Measurements from ENCODE around the gene AOPEP.
A peak's percentile ranks its signal among the peaks of the same experiment; 100 is the strongest.

AOPEP gene

GRCh38 chr9:94945197-94946144 lies 219.0 kb downstream of the AOPEP start:
- Histone ChIP-seq H3K9me3 (ENCODE audit: control insufficient read depth in 5 of 5, low read length in 5 of 5) (no peaks in the 10 kb centered on the region), H3K27ac (ENCODE audit: low read depth, low read length) (peak overlapping the region; percentile 43), H3K27me3 (ENCODE audit: control insufficient read depth in 5 of 5, insufficient read depth in 4 of 5, low read length in 5 of 5) (no peaks in the 10 kb centered on the region), H3K9ac (ENCODE audit: low read length in 5 of 5) (no peak overlapping the region), H3K4me1 (ENCODE audit: control insufficient read depth in 5 of 5, insufficient read depth in 5 of 5, low read length in 5 of 5) (peaks cover 0 to 29% (median 6%) of the 10 kb centered on the region in 5 donors), H3K36me3 (ENCODE audit: control insufficient read depth in 5 of 5, insufficient read depth in 5 of 5, low read length in 5 of 5) (no peaks in the 10 kb centered on the region), H3K4me3 (ENCODE audit: low read depth in 1 of 5, low read length in 5 of 5) (no peak overlapping the region)

GRCh38 chr9:94946256-94946655 lies 219.8 kb downstream of the AOPEP start:
- peaks cover 0 to 29% (median 10%) of the 10 kb centered on the region in 5 donors for H3K4me1 ChIP-seq (ENCODE audit: control insufficient read depth in 5 of 5, insufficient read depth in 5 of 5, low read length in 5 of 5)
- H3K4me3 ChIP-seq (ENCODE audit: low read depth in 1 of 5, low read length in 5 of 5) = no peak overlapping the region
- no peaks in the 10 kb centered on the region for H3K9me3 ChIP-seq (ENCODE audit: control insufficient read depth in 5 of 5, low read length in 5 of 5)
- H3K36me3 ChIP-seq (ENCODE audit: control insufficient read depth in 5 of 5, insufficient read depth in 5 of 5, low read length in 5 of 5) = no peaks in the 10 kb centered on the region
- H3K27ac ChIP-seq (ENCODE audit: low read depth, low read length) = peak overlapping the region; percentile 43
- no peaks in the 10 kb centered on the region for H3K27me3 ChIP-seq (ENCODE audit: control insufficient read depth in 5 of 5, insufficient read depth in 4 of 5, low read length in 5 of 5)
- no peak overlapping the region for H3K9ac ChIP-seq (ENCODE audit: low read length in 5 of 5)

- no peaks in the 10 kb centered on the region for H3K27me3 ChIP-seq (ENCODE audit: control insufficient read depth in 5 of 5, insufficient read depth in 4 of 5, low read length in 5 of 5)
- H3K9ac ChIP-seq (ENCODE audit: low read length in 5 of 5) = no peak overlapping the region
- no peaks in the 10 kb centered on the region for H3K9me3 ChIP-seq (ENCODE audit: control insufficient read depth in 5 of 5, low read length in 5 of 5)
- H3K4me3 ChIP-seq (ENCODE audit: low read depth in 1 of 5, low read length in 5 of 5) = no peak overlapping the region
- H3K4me1 ChIP-seq (ENCODE audit: control insufficient read depth in 5 of 5, insufficient read depth in 5 of 5, low read length in 5 of 5) = peaks cover 0 to 47% (median 17%) of the 10 kb centered on the region in 5 donors
- no peak overlapping the region for H3K27ac ChIP-seq (ENCODE audit: low read depth, low read length)
- H3K36me3 ChIP-seq (ENCODE audit: control insufficient read depth in 5 of 5, insufficient read depth in 5 of 5, low read length in 5 of 5) = no peaks in the 10 kb centered on the region
Measured at GRCh38 chr9:94948567-94949235, 222.2 kb downstream of the AOPEP start.

GRCh38 chr9:94949370-94949769 lies 222.9 kb downstream of the AOPEP start:
- Histone ChIP-seq H3K27ac (ENCODE audit: low read depth, low read length) (no peak overlapping the region), H3K9ac (ENCODE audit: low read length in 5 of 5) (no peak overlapping the region), H3K9me3 (ENCODE audit: control insufficient read depth in 5 of 5, low read length in 5 of 5) (no peaks in the 10 kb centered on the region), H3K27me3 (ENCODE audit: control insufficient read depth in 5 of 5, insufficient read depth in 4 of 5, low read length in 5 of 5) (no peaks in the 10 kb centered on the region), H3K4me3 (ENCODE audit: low read depth in 1 of 5, low read length in 5 of 5) (no peak overlapping the region), H3K36me3 (ENCODE audit: control insufficient read depth in 5 of 5, insufficient read depth in 5 of 5, low read length in 5 of 5) (no peaks in the 10 kb centered on the region), H3K4me1 (ENCODE audit: control insufficient read depth in 5 of 5, insufficient read depth in 5 of 5, low read length in 5 of 5) (peaks cover 0 to 47% (median 17%) of the 10 kb centered on the region in 5 donors)

GRCh38 chr9:94950040-94950578 lies 223.6 kb downstream of the AOPEP start:
- Histone ChIP-seq H3K4me3 (ENCODE audit: low read depth in 1 of 5, low read length in 5 of 5) (no peak overlapping the region), H3K4me1 (ENCODE audit: control insufficient read depth in 5 of 5, insufficient read depth in 5 of 5, low read length in 5 of 5) (peaks cover 0 to 47% (median 17%) of the 10 kb centered on the region in 5 donors), H3K36me3 (ENCODE audit: control insufficient read depth in 5 of 5, insufficient read depth in 5 of 5, low read length in 5 of 5) (peaks cover 0 to under 1% (median 0%) of the 10 kb centered on the region in 5 donors), H3K27ac (ENCODE audit: low read depth, low read length) (no peak overlapping the region), H3K27me3 (ENCODE audit: control insufficient read depth in 5 of 5, insufficient read depth in 4 of 5, low read length in 5 of 5) (no peaks in the 10 kb centered on the region), H3K9me3 (ENCODE audit: control insufficient read depth in 5 of 5, low read length in 5 of 5) (no peaks in the 10 kb centered on the region), H3K9ac (ENCODE audit: low read length in 5 of 5) (no peak overlapping the region)

GRCh38 chr9:94950579-94951323 lies 224.3 kb downstream of the AOPEP start:
- no peaks in the 10 kb centered on the region for H3K27me3 ChIP-seq (ENCODE audit: control insufficient read depth in 5 of 5, insufficient read depth in 4 of 5, low read length in 5 of 5)
- no peaks in the 10 kb centered on the region for H3K9me3 ChIP-seq (ENCODE audit: control insufficient read depth in 5 of 5, low read length in 5 of 5)
- H3K36me3 ChIP-seq (ENCODE audit: control insufficient read depth in 5 of 5, insufficient read depth in 5 of 5, low read length in 5 of 5) = peaks cover 0 to 7% (median 0%) of the 10 kb centered on the region in 5 donors
- no peak overlapping the region for H3K27ac ChIP-seq (ENCODE audit: low read depth, low read length)
- H3K4me3 ChIP-seq (ENCODE audit: low read depth in 1 of 5, low read length in 5 of 5) = no peak overlapping the region
- no peak overlapping the region for H3K9ac ChIP-seq (ENCODE audit: low read length in 5 of 5)
- peaks cover 0 to 44% (median 17%) of the 10 kb centered on the region in 5 donors for H3K4me1 ChIP-seq (ENCODE audit: control insufficient read depth in 5 of 5, insufficient read depth in 5 of 5, low read length in 5 of 5)

- Histone ChIP-seq H3K4me1 (ENCODE audit: control insufficient read depth in 5 of 5, insufficient read depth in 5 of 5, low read length in 5 of 5) (peaks cover 0 to 44% (median 17%) of the 10 kb centered on the region in 5 donors), H3K9me3 (ENCODE audit: control insufficient read depth in 5 of 5, low read length in 5 of 5) (no peaks in the 10 kb centered on the region), H3K4me3 (ENCODE audit: low read depth in 1 of 5, low read length in 5 of 5) (no peak overlapping the region), H3K36me3 (ENCODE audit: control insufficient read depth in 5 of 5, insufficient read depth in 5 of 5, low read length in 5 of 5) (peaks cover 0 to 14% (median 2%) of the 10 kb centered on the region in 5 donors), H3K9ac (ENCODE audit: low read length in 5 of 5) (no peak overlapping the region), H3K27me3 (ENCODE audit: control insufficient read depth in 5 of 5, insufficient read depth in 4 of 5, low read length in 5 of 5) (no peaks in the 10 kb centered on the region), H3K27ac (ENCODE audit: low read depth, low read length) (peak overlapping the region; percentile 3)
Measured at GRCh38 chr9:94951324-94952135, 225.0 kb downstream of the AOPEP start.

GRCh38 chr9:94952565-94953373 lies 226.3 kb downstream of the AOPEP start:
- Histone ChIP-seq H3K9me3 (ENCODE audit: control insufficient read depth in 5 of 5, low read length in 5 of 5) (no peaks in the 10 kb centered on the region), H3K4me3 (ENCODE audit: low read depth in 1 of 5, low read length in 5 of 5) (no peak overlapping the region), H3K9ac (ENCODE audit: low read length in 5 of 5) (no peak overlapping the region), H3K36me3 (ENCODE audit: control insufficient read depth in 5 of 5, insufficient read depth in 5 of 5, low read length in 5 of 5) (peaks cover 0 to 16% (median 4%) of the 10 kb centered on the region in 5 donors), H3K4me1 (ENCODE audit: control insufficient read depth in 5 of 5, insufficient read depth in 5 of 5, low read length in 5 of 5) (peaks cover 0 to 44% (median 17%) of the 10 kb centered on the region in 5 donors), H3K27ac (ENCODE audit: low read depth, low read length) (peak overlapping the region; percentile 3), H3K27me3 (ENCODE audit: control insufficient read depth in 5 of 5, insufficient read depth in 4 of 5, low read length in 5 of 5) (no peaks in the 10 kb centered on the region)

Measured in subcutaneous abdominal adipose tissue (tissue), 5 donors.